Mesothelial cell of epicardium (in vitro differentiated cells): ENCODE data around the gene STUB1. TPM values are rescaled to one million over a fixed set of nuclear protein-coding genes. Genes with fewer than 3 reads are reported as not detected.
"Not testable (repeated sequence)": the region's sequence is repeated elsewhere in the genome, so short reads cannot be mapped to it uniquely, and the experiment has no call there.

Experiments used
- DNase-seq, 2 experiments: peaks; one replicate each; pipeline ENCODE4 v3.0.0; 2021; ENCODE audit warnings: low spot score in 2 of 2; ENCODE audit not compliant: unreplicated experiment in 2 of 2
- H3K27ac Mint-ChIP-seq: 2 replicates; pipeline ENCODE4 v1.8.0; 2021; ENCODE audit warnings: mixed read lengths
- H3K27me3 Mint-ChIP-seq: 2 replicates; pipeline ENCODE4 v1.8.0; 2021; ENCODE audit warnings: low read depth, mixed read lengths
- H3K36me3 Mint-ChIP-seq: 2 replicates; pipeline ENCODE4 v1.8.0; 2021; ENCODE audit warnings: mixed read lengths
- H3K4me1 Mint-ChIP-seq: 2 replicates; pipeline ENCODE4 v1.8.0; 2021; ENCODE audit warnings: mixed read lengths
- H3K4me3 Mint-ChIP-seq: 2 replicates; pipeline ENCODE4 v1.8.0; 2021; ENCODE audit warnings: mild to moderate bottlenecking, moderate library complexity, mixed read lengths
- H3K9me3 Mint-ChIP-seq: 2 replicates; pipeline ENCODE4 v1.8.0; 2021; ENCODE audit warnings: mixed read lengths
- total RNA-seq: library from RNA; stranded (reverse); gene quantifications from 3 replicates; pipeline ENCODE4 v1.2.1, GENCODE V29; 2021
- TF ChIP-seq, protein P1 (sequence below): fragments of 200-600 bp; sonication (generic); IDR thresholded peaks from one replicate; pipeline ENCODE4 v1.5.0; 2021; ENCODE audit warnings: antibody characterized with exemption; ENCODE audit not compliant: unreplicated experiment

The STUB1 gene
- total RNA-seq, 1 donor from 2014 or later = 69.4 TPM

- H3K36me3 Mint-ChIP-seq = peaks cover 10% of the 10 kb centered on the region
- no peaks in the 10 kb centered on the region for H3K9me3 Mint-ChIP-seq
- H3K4me1 Mint-ChIP-seq = peaks cover 22% of the 10 kb centered on the region
- TF ChIP-seq, protein P1, sequence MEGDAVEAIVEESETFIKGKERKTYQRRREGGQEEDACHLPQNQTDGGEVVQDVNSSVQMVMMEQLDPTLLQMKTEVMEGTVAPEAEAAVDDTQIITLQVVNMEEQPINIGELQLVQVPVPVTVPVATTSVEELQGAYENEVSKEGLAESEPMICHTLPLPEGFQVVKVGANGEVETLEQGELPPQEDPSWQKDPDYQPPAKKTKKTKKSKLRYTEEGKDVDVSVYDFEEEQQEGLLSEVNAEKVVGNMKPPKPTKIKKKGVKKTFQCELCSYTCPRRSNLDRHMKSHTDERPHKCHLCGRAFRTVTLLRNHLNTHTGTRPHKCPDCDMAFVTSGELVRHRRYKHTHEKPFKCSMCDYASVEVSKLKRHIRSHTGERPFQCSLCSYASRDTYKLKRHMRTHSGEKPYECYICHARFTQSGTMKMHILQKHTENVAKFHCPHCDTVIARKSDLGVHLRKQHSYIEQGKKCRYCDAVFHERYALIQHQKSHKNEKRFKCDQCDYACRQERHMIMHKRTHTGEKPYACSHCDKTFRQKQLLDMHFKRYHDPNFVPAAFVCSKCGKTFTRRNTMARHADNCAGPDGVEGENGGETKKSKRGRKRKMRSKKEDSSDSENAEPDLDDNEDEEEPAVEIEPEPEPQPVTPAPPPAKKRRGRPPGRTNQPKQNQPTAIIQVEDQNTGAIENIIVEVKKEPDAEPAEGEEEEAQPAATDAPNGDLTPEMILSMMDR = no peak
- H3K4me3 Mint-ChIP-seq = peak overlapping the region; percentile 30
- peaks cover 11% of the 10 kb centered on the region for H3K27me3 Mint-ChIP-seq
- no peak overlapping the region for H3K27ac Mint-ChIP-seq
- DNase-seq = no peak
Observed at GRCh38 chr16:686459-687260, 6.5 kb downstream of the STUB1 start.

GRCh38 chr16:687499-687898 is 7.3 kb downstream of the STUB1 start:
- no peak for DNase-seq
- Mint-ChIP-seq H3K4me1 (peaks cover 18% of the 10 kb centered on the region), H3K9me3 (no peaks in the 10 kb centered on the region), H3K27ac (no peak overlapping the region), H3K4me3 (peak overlapping the region; percentile 6), H3K36me3 (peaks cover 3% of the 10 kb centered on the region), H3K27me3 (peaks cover 19% of the 10 kb centered on the region)
- TF ChIP-seq, protein P1 = no peak

DNA sequence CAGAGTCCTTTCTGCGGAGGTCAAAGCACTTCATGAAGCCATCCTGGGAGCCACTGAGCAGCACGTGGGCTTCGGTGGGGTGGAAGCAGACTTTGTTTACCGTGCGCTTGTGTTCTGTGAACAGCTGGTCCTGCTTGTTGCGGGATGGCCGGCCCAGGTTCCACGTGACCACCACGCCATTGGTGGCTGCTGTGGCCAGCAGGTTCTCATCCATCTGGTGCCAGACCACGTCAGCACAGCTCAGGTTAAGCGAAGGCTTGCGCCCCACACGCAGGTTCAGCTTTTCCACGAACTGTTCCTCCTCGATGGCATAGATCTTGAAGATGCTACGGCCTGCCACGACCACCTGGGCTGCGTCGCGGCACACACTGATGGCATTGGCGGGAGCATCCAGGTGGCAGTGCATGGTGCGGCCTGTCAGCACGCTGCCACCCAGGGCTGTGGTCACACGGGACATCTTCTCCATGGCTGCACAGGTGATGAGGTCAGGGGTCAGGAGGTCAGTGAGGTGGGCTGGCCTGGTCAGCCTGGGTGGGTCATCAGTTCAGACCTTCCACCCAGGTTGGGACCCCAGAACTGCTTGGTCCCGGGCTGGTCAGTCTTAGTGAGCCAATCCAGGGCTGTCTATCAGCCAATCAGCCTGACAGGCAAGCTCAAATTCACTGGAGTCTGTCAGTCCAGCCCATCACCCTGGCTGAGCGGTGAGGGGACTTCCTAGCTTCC is 9.1 kb downstream of the STUB1 start:
- Mint-ChIP-seq H3K4me1 (peaks cover 17% of the 10 kb centered on the region), H3K27ac (no peak overlapping the region), H3K4me3 (peak overlapping the region; percentile 89), H3K9me3 (no peaks in the 10 kb centered on the region), H3K27me3 (peaks cover 35% of the 10 kb centered on the region), H3K36me3 (peaks cover 2% of the 10 kb centered on the region)
- TF ChIP-seq, protein P1 = no peak
- no peak for DNase-seq

- not testable (repeated sequence) for H3K9me3 Mint-ChIP-seq
Observed at GRCh38 chr16:691242-691641, 11.0 kb downstream of the STUB1 start.

GRCh38 chr16:692356-693108 is 12.3 kb downstream of the STUB1 start:
- Mint-ChIP-seq H3K36me3 (no peaks in the 10 kb centered on the region), H3K4me3 (peak overlapping the region; percentile 6), H3K4me1 (peaks cover 20% of the 10 kb centered on the region), H3K9me3 (no peaks in the 10 kb centered on the region), H3K27me3 (peaks cover 62% of the 10 kb centered on the region), H3K27ac (no peak overlapping the region)
- TF ChIP-seq, protein P1 = no peak
- no peak for DNase-seq

More at GRCh38 chr16:691242-691641, 11.0 kb downstream of the STUB1 start:
- not testable (repeated sequence) for DNase-seq, H3K27ac Mint-ChIP-seq, H3K36me3 Mint-ChIP-seq
- H3K4me3 Mint-ChIP-seq = peak overlapping the region; percentile 89
- H3K4me1 Mint-ChIP-seq = peaks cover 20% of the 10 kb centered on the region
- H3K27me3 Mint-ChIP-seq = peaks cover 51% of the 10 kb centered on the region
